GM19467 (cell line): ENCODE data around the gene GPR148.

Source experiments
- ATAC-seq: cut with Tn5 transposase; IDR thresholded peaks from one replicate; pipeline ENCODE4 v1.9.1; 2021; ENCODE audit warnings: mild to moderate bottlenecking, moderate library complexity; ENCODE audit not compliant: unreplicated experiment

The GPR148 gene

GRCh38 chr2:130744287-130745117, 15.6 kb downstream of the GPR148 start:
- ATAC-seq = no peak

GRCh38 chr2:130749078-130749477, 20.2 kb downstream of the GPR148 start:
- ATAC-seq = no peak

- no peak for ATAC-seq
Measured at GRCh38 chr2:130749641-130750040, 20.8 kb downstream of the GPR148 start.

- ATAC-seq = no peak
Measured at GRCh38 chr2:130754811-130755210, 25.9 kb downstream of the GPR148 start.

GRCh38 chr2:130755256-130756052, 26.6 kb downstream of the GPR148 start, which contains the start of gene AMER3:
AMER3 (plus strand) TSS chr2:130755540; CDS start chr2:130762073, 6,533 bp downstream.
- no peak for ATAC-seq

GRCh38 chr2:130756053-130756873, 27.4 kb downstream of the GPR148 start:
- ATAC-seq = no peak

GRCh38 chr2:130756874-130757668, 28.2 kb downstream of the GPR148 start:
- ATAC-seq = no peak

- no peak for ATAC-seq
Measured at GRCh38 chr2:130759906-130760753, 31.3 kb downstream of the GPR148 start.

GRCh38 chr2:130760754-130761751, 32.2 kb downstream of the GPR148 start:
- ATAC-seq = no peak

GRCh38 chr2:130762031-130762909, 33.4 kb downstream of the GPR148 start:
- ATAC-seq = no peak

- ATAC-seq = no peak
Measured at GRCh38 chr2:130762910-130763385, 34.1 kb downstream of the GPR148 start.

- no peak for ATAC-seq
Measured at GRCh38 chr2:130763405-130763804, 34.5 kb downstream of the GPR148 start.

GRCh38 chr2:130764035-130764820, 35.4 kb downstream of the GPR148 start:
- ATAC-seq = no peak

GRCh38 chr2:130764821-130765115, 35.9 kb downstream of the GPR148 start:
- ATAC-seq = no peak

- no peak for ATAC-seq
Measured at GRCh38 chr2:130765464-130765863, 36.6 kb downstream of the GPR148 start.

GRCh38 chr2:130766037-130766436, 37.2 kb downstream of the GPR148 start:
- no peak for ATAC-seq
